SU-DHL-6 (cell line): Measurements from ENCODE around the gene PCAT7.

Experiments used
- H2AFZ ChIP-seq: fragments of 200-600 bp; sonication (generic); 2 replicates; pipeline ENCODE4 v1.6.1; 2014; ENCODE audit warnings: low read depth, mild to moderate bottlenecking, moderate library complexity, mixed read lengths, antibody characterized with exemption, low read length; ENCODE audit not compliant: severe bottlenecking
- H3F3A ChIP-seq: fragments of 200-600 bp; shearing (Covaris generic); 2 replicates; pipeline ENCODE4 v1.6.0; 2016; ENCODE audit warnings: antibody characterized with exemption, mild to moderate bottlenecking; ENCODE audit not compliant: insufficient read depth
- H3K27ac ChIP-seq: fragments of 200-600 bp; sonication (generic); 2 replicates; pipeline ENCODE4 v1.5.1; 2016; ENCODE audit warnings: low read depth, mild to moderate bottlenecking, low read length, moderate library complexity, mixed read lengths
- H3K27me3 ChIP-seq: fragments of 200-600 bp; sonication (generic), shearing (Covaris generic); 2 replicates; pipeline ENCODE4 v1.6.0; 2014; ENCODE audit warnings: mild to moderate bottlenecking, low read length
- H3K36me3 ChIP-seq: fragments of 200-600 bp; sonication (generic); 2 replicates; pipeline ENCODE4 v1.6.1; 2014; ENCODE audit warnings: mild to moderate bottlenecking, low read length, mixed read lengths
- H3K4me2 ChIP-seq: fragments of 300-600, 200-600 bp; shearing (Covaris generic), sonication (generic); 2 replicates; pipeline ENCODE4 v1.6.0; 2014; ENCODE audit warnings: low read length, low read depth, mild to moderate bottlenecking; ENCODE audit not compliant: poor library complexity, severe bottlenecking
- H3K4me3 ChIP-seq: fragments of 200-600 bp; sonication (generic); 2 replicates; pipeline ENCODE4 v1.5.1; 2014; ENCODE audit warnings: antibody characterized with exemption, low read length, mild to moderate bottlenecking, mixed read lengths; ENCODE audit not compliant: insufficient read depth, poor library complexity, severe bottlenecking
- H3K79me2 ChIP-seq: fragments of 200-600 bp; sonication (generic); 2 replicates; pipeline ENCODE4 v1.6.1; 2014; ENCODE audit warnings: mild to moderate bottlenecking, low read length, moderate library complexity; ENCODE audit not compliant: insufficient read depth
- H3K9ac ChIP-seq: fragments of 200-600 bp; sonication (generic); 2 replicates; pipeline ENCODE4 v1.7.0; 2014; ENCODE audit warnings: mild to moderate bottlenecking, low read length
- H3K9me2 ChIP-seq: fragments of 200-600 bp; sonication (generic); replicated peaks from 2 replicates; pipeline ENCODE4 v1.6.1; 2014; ENCODE audit warnings: low read length; ENCODE audit not compliant: insufficient read depth
- H3K9me3 ChIP-seq: fragments of 200-600 bp; sonication (generic); 2 replicates; pipeline ENCODE4 v1.6.1; 2014; ENCODE audit warnings: low read length, mixed read lengths; ENCODE audit not compliant: insufficient read depth
- H4K20me1 ChIP-seq: fragments of 200-600 bp; sonication (generic); 2 replicates; pipeline ENCODE4 v1.6.1; 2014; ENCODE audit warnings: low read depth, mild to moderate bottlenecking, antibody characterized with exemption, low read length, moderate library complexity, mixed read lengths
- EZH2phosphoT487 ChIP-seq: fragments of 200-600 bp; sonication (generic), shearing (Covaris generic); conservative IDR thresholded peaks from 2 replicates; pipeline ENCODE4 v1.6.1; 2018; ENCODE audit warnings: mild to moderate bottlenecking, antibody characterized with exemption, low read length, moderate library complexity, mixed read lengths
- TF ChIP-seq, protein P1 (sequence below): fragments of 200-600 bp; sonication (generic); IDR thresholded peaks from one replicate; pipeline ENCODE4 v1.5.1; 2017; ENCODE audit warnings: antibody characterized with exemption, mild to moderate bottlenecking, low read length, moderate library complexity; ENCODE audit not compliant: insufficient read depth, poor library complexity, severe bottlenecking

The PCAT7 gene

GRCh38 chr9:94611638-94612068, 56.8 kb downstream of the PCAT7 start:
- no peaks in the 10 kb centered on the region for H3K27me3 ChIP-seq
- no peak overlapping the region for H3K27ac ChIP-seq
- no peaks in the 10 kb centered on the region for H3F3A ChIP-seq
- no peak overlapping the region for H3K4me2 ChIP-seq
- H3K79me2 ChIP-seq: no peaks in the 10 kb centered on the region
- H4K20me1 ChIP-seq: no peaks in the 10 kb centered on the region
- H3K9me2 ChIP-seq: no peaks in the 10 kb centered on the region
- H3K36me3 ChIP-seq: no peaks in the 10 kb centered on the region
- no peaks in the 10 kb centered on the region for H3K9me3 ChIP-seq
- TF ChIP-seq, protein P1, sequence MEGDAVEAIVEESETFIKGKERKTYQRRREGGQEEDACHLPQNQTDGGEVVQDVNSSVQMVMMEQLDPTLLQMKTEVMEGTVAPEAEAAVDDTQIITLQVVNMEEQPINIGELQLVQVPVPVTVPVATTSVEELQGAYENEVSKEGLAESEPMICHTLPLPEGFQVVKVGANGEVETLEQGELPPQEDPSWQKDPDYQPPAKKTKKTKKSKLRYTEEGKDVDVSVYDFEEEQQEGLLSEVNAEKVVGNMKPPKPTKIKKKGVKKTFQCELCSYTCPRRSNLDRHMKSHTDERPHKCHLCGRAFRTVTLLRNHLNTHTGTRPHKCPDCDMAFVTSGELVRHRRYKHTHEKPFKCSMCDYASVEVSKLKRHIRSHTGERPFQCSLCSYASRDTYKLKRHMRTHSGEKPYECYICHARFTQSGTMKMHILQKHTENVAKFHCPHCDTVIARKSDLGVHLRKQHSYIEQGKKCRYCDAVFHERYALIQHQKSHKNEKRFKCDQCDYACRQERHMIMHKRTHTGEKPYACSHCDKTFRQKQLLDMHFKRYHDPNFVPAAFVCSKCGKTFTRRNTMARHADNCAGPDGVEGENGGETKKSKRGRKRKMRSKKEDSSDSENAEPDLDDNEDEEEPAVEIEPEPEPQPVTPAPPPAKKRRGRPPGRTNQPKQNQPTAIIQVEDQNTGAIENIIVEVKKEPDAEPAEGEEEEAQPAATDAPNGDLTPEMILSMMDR: no peak
- no peak for TF ChIP-seq EZH2phosphoT487
- H2AFZ ChIP-seq: no peak overlapping the region
- no peak overlapping the region for H3K9ac ChIP-seq
- H3K4me3 ChIP-seq: no peak overlapping the region

DNA sequence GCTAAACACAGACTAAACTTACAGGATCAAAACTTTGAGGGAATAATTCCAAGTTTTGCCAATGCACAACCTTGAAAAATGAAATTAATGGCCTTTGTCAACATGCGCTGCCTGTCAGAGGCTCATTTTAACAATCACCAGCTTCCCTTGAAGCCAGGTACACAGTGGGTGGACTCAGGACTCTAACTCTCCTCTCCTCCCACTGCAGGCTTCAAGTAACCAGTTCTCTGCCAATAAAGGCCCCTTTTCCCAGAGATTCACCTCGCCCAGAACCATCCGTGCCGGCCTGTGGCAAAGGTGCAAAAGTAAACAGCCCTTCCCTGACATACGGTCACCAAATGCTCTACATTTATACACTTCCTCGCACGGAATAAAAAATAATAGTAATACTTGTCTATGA, 57.2 kb downstream of the PCAT7 start:
- Histone ChIP-seq H3K9me2 (no peaks in the 10 kb centered on the region), H3K27me3 (no peaks in the 10 kb centered on the region), H4K20me1 (no peaks in the 10 kb centered on the region), H3K79me2 (no peaks in the 10 kb centered on the region), H3K9me3 (no peaks in the 10 kb centered on the region), H3K9ac (no peak overlapping the region), H3K4me3 (no peak overlapping the region), H3K27ac (no peak overlapping the region), H3K4me2 (no peak overlapping the region), H3K36me3 (no peaks in the 10 kb centered on the region), H2AFZ (no peak overlapping the region), H3F3A (no peaks in the 10 kb centered on the region)
- TF ChIP-seq, protein P1: no peak
- TF ChIP-seq EZH2phosphoT487: no peak

DNA sequence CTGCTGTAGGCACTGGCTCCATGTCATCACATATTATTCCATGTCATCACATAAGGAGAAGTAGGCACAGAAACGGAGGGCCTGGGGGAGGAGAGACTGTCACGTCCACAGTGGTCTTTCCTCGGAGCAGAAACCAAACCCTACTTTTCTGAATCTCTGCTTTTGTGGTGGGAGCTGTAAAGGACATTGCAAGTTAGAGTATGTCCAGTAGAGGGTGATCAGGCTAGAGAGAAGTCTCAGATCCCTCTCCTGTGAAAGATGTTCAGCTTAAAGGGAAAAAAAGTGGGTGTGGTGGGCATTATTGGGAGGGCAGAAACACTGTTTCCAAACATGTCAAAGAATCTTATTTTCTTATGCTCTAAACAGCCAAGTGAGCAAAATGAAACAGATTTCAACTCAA, 58.1 kb downstream of the PCAT7 start:
- Histone ChIP-seq H3K9me3 (no peaks in the 10 kb centered on the region), H3K27me3 (no peaks in the 10 kb centered on the region), H3K4me2 (no peak overlapping the region), H3K4me3 (no peak overlapping the region), H3F3A (no peaks in the 10 kb centered on the region), H2AFZ (no peak overlapping the region), H3K79me2 (no peaks in the 10 kb centered on the region), H3K9me2 (no peaks in the 10 kb centered on the region), H4K20me1 (no peaks in the 10 kb centered on the region), H3K36me3 (no peaks in the 10 kb centered on the region), H3K9ac (no peak overlapping the region), H3K27ac (no peak overlapping the region)
- no peak for TF ChIP-seq EZH2phosphoT487
- TF ChIP-seq, protein P1: no peak

- no peaks in the 10 kb centered on the region for H3K36me3 ChIP-seq
- no peaks in the 10 kb centered on the region for H3K79me2 ChIP-seq
- no peaks in the 10 kb centered on the region for H3K9me3 ChIP-seq
- H3K4me3 ChIP-seq: no peak overlapping the region
- no peak overlapping the region for H3K4me2 ChIP-seq
- H3K9me2 ChIP-seq: no peaks in the 10 kb centered on the region
- H3K27ac ChIP-seq: no peak overlapping the region
- no peak for TF ChIP-seq EZH2phosphoT487
- TF ChIP-seq, protein P1: no peak
- no peak overlapping the region for H3K9ac ChIP-seq
- H4K20me1 ChIP-seq: no peaks in the 10 kb centered on the region
- no peak overlapping the region for H2AFZ ChIP-seq
- H3F3A ChIP-seq: no peaks in the 10 kb centered on the region
- no peaks in the 10 kb centered on the region for H3K27me3 ChIP-seq
These were observed 64.1 kb downstream of the PCAT7 start for GRCh38 chr9:94619026-94619425.
